Esophagus squamous epithelium (tissue), 4 donors: ENCODE results near the gene PECR.

ENCODE experiments used
- POLR2A ChIP-seq, 4 donors: fragments of 450-650 bp; IDR thresholded peaks; one replicate each; pipeline ENCODE4 v1.6.1; 2017; ENCODE audit warnings: antibody characterized with exemption in 4 of 4, mild to moderate bottlenecking in 4 of 4, moderate library complexity in 3 of 4
- TF ChIP-seq, protein P1 (sequence below), 6 experiments: fragments of 450-650 bp in 4 of 6; fragments of 200-600 bp in 2 of 6; sonication (generic) in 2 of 6; IDR thresholded peaks; one replicate each; pipeline ENCODE4 v1.5.1; 2016 to 2019; ENCODE audit warnings: antibody characterized with exemption in 6 of 6, mild to moderate bottlenecking in 4 of 6, moderate library complexity in 4 of 6

DNA sequence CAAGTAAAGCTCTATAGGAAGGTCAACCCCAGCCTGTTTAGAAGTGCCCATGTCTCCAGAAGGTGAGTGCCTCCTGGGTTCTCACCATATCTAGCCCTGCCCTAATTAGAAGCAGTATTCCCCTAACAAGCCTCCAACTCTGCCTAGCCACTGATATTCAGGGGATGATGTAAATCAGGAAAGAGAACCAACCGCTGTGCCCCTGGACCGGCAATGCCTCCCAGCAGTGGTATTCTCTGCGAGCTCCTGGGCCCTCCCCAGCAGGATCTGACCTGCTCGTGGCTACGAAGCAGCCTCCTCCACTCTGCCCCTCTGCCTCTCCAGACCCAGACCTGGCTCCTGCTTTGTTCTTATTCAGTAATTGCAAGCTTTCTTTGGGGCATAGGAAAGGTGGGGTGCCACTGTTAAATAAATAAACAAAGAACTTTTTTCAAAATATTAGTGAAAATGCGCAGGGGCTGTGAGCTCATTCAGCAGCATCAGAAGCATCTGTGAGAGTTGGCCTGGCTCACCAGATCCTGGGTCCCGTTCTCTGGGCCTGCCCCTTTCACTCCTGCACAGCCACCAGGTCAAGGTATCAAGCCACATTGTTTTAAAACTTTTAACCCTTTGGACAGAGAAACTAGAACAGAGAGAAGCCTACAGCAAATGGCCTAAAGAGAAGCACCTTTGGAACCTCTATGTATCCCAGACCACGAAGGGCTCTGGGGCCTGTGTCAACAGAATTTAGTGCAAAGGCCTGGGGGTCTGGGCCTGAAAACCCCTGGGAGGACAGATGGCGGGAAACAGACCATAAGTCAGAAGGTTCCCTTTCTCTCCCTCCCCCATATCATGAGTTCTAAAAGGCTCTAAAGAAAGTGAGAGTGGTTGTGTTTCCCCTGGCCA, 80.2 kb downstream of the PECR start:
- TF ChIP-seq, protein P1, sequence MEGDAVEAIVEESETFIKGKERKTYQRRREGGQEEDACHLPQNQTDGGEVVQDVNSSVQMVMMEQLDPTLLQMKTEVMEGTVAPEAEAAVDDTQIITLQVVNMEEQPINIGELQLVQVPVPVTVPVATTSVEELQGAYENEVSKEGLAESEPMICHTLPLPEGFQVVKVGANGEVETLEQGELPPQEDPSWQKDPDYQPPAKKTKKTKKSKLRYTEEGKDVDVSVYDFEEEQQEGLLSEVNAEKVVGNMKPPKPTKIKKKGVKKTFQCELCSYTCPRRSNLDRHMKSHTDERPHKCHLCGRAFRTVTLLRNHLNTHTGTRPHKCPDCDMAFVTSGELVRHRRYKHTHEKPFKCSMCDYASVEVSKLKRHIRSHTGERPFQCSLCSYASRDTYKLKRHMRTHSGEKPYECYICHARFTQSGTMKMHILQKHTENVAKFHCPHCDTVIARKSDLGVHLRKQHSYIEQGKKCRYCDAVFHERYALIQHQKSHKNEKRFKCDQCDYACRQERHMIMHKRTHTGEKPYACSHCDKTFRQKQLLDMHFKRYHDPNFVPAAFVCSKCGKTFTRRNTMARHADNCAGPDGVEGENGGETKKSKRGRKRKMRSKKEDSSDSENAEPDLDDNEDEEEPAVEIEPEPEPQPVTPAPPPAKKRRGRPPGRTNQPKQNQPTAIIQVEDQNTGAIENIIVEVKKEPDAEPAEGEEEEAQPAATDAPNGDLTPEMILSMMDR (IDR thresholded peaks at IDR 0.05), result no peak
- no peak for TF ChIP-seq POLR2A (IDR thresholded peaks at IDR 0.05)
